DMS79 (cell line): Measurements from ENCODE around the gene PTPRR.

ENCODE experiments used
- DNase-seq: peaks from one replicate; lab custom pipeline; 2025; lab: John Stamatoyannopoulos, UW

The PTPRR gene

GRCh38 chr12:70910666-70911065, 9.9 kb downstream of the PTPRR start:
- no peak for DNase-seq

DNA sequence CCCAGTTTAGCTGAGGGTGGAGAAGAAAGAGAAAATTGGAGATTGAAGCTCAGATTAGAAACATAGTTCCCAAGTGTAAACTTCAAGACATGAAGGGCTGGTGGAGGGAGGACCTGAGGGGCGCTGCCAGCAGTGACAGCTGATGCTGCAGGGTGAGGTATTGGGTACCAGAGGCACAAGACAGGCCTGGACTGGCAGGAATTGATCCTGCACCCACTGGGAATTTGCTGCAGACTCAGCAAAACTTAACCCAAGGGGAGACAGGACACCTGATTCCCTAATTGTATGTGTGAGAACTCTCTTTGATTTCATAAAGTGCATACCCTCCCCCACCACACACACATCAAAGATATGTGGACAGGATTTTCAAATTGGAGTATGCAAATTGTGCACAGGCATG, 11.6 kb downstream of the PTPRR start:
- DNase-seq = no peak

GRCh38 chr12:70907412-70907811, 13.1 kb downstream of the PTPRR start:
- DNase-seq = no peak

- DNase-seq = no peak
These were observed 24.6 kb downstream of the PTPRR start for GRCh38 chr12:70895956-70896355.

DNA sequence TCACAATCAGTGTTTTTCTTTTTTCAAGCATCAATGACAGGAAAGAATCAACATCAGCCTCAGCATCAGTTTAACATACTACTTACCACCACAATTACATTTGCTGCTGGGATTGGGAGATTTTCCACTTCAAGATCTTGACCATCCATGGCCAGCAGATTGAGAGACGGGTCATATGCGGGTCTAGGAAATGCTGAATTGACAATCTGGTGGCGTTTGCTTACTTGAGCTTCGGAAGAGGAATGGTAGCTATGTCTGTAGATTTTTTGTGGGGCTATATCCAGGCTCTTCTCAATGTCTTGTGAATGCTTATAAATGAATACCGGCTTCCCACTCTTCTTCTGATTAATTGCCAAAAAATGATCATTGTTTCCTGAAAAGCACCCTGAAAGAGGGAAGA, 27.9 kb downstream of the PTPRR start:
- DNase-seq = no peak

- DNase-seq = no peak
These were observed 29.4 kb downstream of the PTPRR start for GRCh38 chr12:70890895-70891832.

GRCh38 chr12:70885956-70886355, 34.6 kb downstream of the PTPRR start:
- DNase-seq = no peak

- DNase-seq = no peak
These were observed 36.7 kb downstream of the PTPRR start for GRCh38 chr12:70883855-70884254.

DNA sequence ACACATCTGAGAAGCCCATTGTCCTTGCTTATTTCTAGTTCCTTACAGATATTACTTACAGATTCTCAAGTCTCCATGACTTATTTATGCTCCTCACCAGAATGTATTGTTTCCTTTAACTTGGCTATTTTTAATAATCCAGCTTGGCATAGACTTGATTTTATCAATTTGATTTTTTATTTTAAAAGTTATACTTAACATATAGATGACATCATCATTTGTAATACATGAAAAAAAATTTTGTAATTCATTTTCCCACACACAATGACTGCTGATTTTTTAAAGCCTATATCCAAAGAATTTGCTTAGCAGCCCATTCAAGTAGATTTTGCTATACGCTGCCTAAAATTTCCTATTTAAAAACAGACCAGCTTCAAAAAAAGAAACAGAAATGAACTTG, 39.8 kb downstream of the PTPRR start:
- DNase-seq = no peak

- no peak for DNase-seq
These were observed 43.6 kb downstream of the PTPRR start for GRCh38 chr12:70876952-70877351.

DNA sequence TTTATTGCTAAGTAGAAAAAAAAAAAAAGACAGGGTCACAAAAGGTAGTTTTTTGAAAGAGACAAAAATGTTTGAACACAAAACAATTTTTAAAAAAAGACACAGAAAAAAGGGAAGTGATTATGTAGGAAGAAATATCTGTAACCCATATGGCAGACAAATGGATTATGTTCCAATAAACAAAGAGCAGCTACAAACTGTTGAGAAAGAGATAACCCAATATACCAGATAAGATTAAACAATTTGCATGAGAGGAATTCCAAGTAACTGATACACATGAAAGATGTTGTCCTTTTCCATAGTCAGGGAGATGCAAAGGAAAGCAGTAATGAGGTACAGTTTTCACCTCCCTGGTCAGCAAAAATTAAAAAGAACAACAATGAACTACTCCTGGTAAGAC, 44.9 kb downstream of the PTPRR start:
- no peak for DNase-seq

DNA sequence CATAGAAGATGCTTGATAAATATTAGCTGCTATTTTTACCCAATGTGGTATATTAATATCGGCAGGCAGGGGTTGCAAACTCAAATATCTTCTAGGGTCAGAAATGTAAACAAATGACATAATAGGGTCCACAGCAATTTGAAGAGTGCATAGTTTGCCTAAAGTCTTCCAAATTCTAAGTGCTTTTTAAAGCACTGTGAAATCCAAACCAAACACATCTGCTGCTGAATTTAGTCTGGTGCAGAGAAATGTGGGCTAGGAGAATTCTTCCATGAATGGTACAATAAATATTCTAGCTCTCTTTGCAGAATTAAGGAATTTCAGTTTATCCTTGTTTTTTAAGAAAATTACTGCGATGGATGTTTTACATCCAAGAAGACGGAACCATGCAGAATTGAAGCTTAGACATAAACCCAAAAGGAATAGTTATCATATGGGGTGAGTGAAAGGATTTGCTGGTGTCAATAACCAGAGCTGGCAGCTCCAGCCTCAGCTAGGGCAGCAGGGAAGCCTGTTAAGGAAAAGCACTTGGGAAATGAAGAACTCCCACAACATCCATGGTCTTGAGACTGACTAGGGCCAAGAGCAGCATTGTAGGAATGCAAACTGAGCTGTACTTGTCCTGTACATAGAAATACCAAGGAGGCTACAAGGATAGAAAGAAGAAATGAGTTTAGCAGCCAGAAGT, 65.5 kb downstream of the PTPRR start:
- no peak for DNase-seq

- DNase-seq = no peak
These were observed 66.4 kb downstream of the PTPRR start for GRCh38 chr12:70854138-70854537.

DNA sequence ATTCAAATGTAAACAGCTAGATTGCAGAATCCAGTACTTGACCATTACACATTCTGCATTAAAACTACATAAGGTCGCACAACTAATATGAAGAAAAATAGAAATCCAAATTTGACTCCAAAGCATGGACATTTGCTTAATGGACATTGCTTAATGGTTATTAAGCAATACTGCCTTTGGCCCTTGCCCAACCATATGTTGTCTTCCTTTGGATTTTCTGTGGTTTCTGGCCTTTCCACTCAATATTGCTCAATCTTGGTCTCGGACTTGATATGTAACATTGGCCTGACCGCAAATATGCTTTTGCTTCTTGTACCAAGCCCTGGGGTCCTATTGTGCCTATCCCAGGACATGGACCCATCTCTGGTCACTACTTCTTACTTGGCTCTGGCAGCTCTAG, 67.2 kb downstream of the PTPRR start:
- DNase-seq = no peak

DNA sequence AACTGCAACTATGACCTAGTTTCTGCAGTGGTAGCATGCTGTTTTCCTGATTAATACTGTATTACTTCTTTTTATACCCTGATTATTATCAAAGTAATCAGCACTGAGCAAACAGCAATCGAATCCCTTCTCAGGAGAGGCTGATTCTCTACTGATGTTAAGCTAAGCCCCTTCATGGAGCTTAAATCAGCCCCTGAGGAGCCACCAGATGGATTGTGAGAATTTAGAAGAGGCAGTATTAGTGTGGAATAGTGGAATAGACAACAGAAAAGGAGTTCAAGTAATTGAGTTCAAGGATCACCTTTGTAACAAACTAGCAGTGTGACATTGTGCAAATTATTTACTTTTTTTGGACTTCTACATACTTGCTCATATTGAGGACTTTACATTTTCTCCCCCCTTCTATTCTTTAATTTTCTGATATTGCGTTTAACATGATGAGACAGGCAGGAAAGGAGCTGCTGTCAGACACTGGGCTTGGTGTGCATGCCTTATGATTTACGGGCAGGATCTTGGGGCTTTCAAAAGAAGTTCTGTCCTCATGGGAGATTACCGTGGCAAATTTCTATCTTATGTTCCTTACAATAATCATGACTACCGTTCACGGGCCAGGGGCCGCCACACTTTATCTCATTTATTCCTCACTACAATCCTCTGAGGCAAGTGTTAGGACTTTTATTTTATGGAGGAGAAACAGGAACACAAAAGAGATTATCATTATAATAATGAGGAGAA, 68.0 kb downstream of the PTPRR start:
- DNase-seq = no peak

- no peak for DNase-seq
These were observed 71.1 kb downstream of the PTPRR start for GRCh38 chr12:70849265-70849960.

GRCh38 chr12:70847871-70848270, 72.7 kb downstream of the PTPRR start:
- DNase-seq = no peak

- DNase-seq = no peak
These were observed 75.3 kb downstream of the PTPRR start for GRCh38 chr12:70845268-70845667.

DNA sequence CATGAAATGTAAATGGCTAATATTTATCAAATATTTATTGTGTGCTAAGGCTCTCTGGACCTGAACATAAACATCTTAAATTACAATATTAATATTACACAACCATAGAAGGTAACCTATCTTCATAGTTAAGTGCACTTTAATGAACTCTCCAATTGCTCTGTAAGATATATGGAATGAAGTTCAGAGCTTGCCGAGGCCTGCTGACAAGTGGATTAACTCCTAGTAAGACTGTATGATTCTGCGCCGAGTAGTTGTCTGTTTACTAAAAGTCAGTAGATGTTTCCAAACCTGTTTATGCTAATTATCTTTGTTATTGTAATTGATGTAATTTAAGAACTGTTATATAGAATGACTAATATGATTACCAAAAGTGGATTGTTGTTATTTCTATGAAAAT, 77.2 kb downstream of the PTPRR start:
- no peak for DNase-seq

DNA sequence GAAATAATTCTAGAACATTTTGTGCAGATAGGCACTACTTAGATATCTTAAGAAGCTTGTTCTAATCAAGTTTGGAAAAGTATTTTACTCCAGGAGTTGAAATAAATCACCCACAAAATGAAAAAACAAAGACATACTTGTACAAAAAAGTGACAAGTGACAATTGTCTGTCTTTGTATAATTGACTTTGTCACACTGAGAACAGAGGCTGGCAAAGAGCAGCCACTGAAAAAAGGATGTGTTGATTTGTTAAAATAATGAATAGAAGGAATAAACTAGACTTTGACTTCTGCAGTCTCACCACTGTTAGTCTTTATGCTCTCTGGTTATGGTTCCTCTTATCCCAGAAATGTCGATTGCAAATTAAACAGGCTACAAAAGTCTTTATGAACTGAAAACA, 77.6 kb downstream of the PTPRR start:
- no peak for DNase-seq

GRCh38 chr12:70842136-70842535, 78.4 kb downstream of the PTPRR start:
- DNase-seq = no peak
